Hepatocyte (in vitro differentiated cells): Measurements from ENCODE around the gene RPS6KL1. TPM values are rescaled to one million over a fixed set of nuclear protein-coding genes. Genes with fewer than 3 reads are reported as not detected.
A peak's percentile ranks its signal among the peaks of the same experiment; 100 is the strongest.

Experiments used
- DNase-seq: peaks from one replicate; pipeline ENCODE4 v3.0.0-alpha.2; 2016; ENCODE audit warnings: low spot score
- H2AFZ ChIP-seq: fragments of 200-600 bp; sonication (generic); 2 replicates; pipeline ENCODE4 v1.6.0; 2016; ENCODE audit warnings: antibody characterized with exemption, mild to moderate bottlenecking
- H3K27ac ChIP-seq: fragments of 200-600 bp; sonication (generic); 2 replicates; pipeline ENCODE4 v1.5.1; 2016; ENCODE audit warnings: mild to moderate bottlenecking
- H3K27me3 ChIP-seq: fragments of 200-600 bp; sonication (generic); 2 replicates; pipeline ENCODE4 v1.6.1; 2016
- H3K36me3 ChIP-seq: fragments of 200-600 bp; sonication (generic); replicated peaks from 2 replicates; pipeline ENCODE4 v1.5.1; 2016; ENCODE audit warnings: low read depth; ENCODE audit not compliant: insufficient read depth
- H3K4me1 ChIP-seq: fragments of 200-600 bp; sonication (generic); 2 replicates; pipeline ENCODE4 v1.5.1; 2016; ENCODE audit warnings: mild to moderate bottlenecking, moderate library complexity; ENCODE audit not compliant: insufficient read depth
- H3K4me2 ChIP-seq: fragments of 200-600 bp; sonication (generic); 2 replicates; pipeline ENCODE4 v1.6.0; 2016
- H3K4me3 ChIP-seq: fragments of 200-600 bp; sonication (generic); 2 replicates; pipeline ENCODE4 v1.5.1; 2016; ENCODE audit warnings: mild to moderate bottlenecking
- H3K79me2 ChIP-seq: fragments of 200-600 bp; sonication (generic); 2 replicates; pipeline ENCODE4 v1.6.0; 2017; ENCODE audit warnings: mild to moderate bottlenecking
- H3K9me2 ChIP-seq: fragments of 200-600 bp; sonication (generic); replicated peaks from 2 replicates; pipeline ENCODE4 v1.6.0; 2017; ENCODE audit warnings: mild to moderate bottlenecking; ENCODE audit not compliant: insufficient read depth
- H3K9me3 ChIP-seq: fragments of 200-600 bp; sonication (generic); 2 replicates; pipeline ENCODE4 v1.5.1; 2016; ENCODE audit warnings: low read depth, mild to moderate bottlenecking
- H4K20me1 ChIP-seq: fragments of 200-600 bp; sonication (generic); 2 replicates; pipeline ENCODE4 v1.6.0; 2016; ENCODE audit warnings: mild to moderate bottlenecking; ENCODE audit not compliant: insufficient read depth, poor library complexity, severe bottlenecking
- EZH2 ChIP-seq: fragments of 200-600 bp; sonication (generic); IDR thresholded peaks from 2 replicates; pipeline ENCODE4 v1.6.1; 2016; ENCODE audit warnings: antibody characterized with exemption, mild to moderate bottlenecking, borderline replicate concordance
- EZH2phosphoT487 ChIP-seq: fragments of 200-600 bp; sonication (generic); IDR thresholded peaks from one replicate; pipeline ENCODE4 v1.6.1; 2018; ENCODE audit warnings: antibody characterized with exemption, mild to moderate bottlenecking, low read depth, moderate library complexity; ENCODE audit not compliant: unreplicated experiment, severe bottlenecking
- WGBS: methylation state at CpG from one replicate; pipeline ENCODE4 v1.1.6; 2016; ENCODE audit warnings: low lambda C conversion rate; ENCODE audit errors: missing lambda C conversion rate; 5-methylcytosine and 5-hydroxymethylcytosine counted together
- polyA plus RNA-seq: library from polyadenylated mRNA; unstranded; fragments of >200 nt; fragmentation: Nextera tagmentation; extraction: Ambion mirVana; gene quantifications from 2 replicates; pipeline ENCODE4 v1.2.1, GENCODE V29; 2016
- total RNA-seq: library from RNA; depleted of rRNA; stranded (reverse); fragments of >200 nt; gene quantifications from 2 replicates; pipeline ENCODE4 v1.2.3, GENCODE V29; 2014
- TF ChIP-seq, protein P1 (sequence below): fragments of 200-600 bp; sonication (generic); IDR thresholded peaks from 2 replicates; pipeline ENCODE4 v1.5.1; 2016; ENCODE audit warnings: antibody characterized with exemption, mild to moderate bottlenecking; ENCODE audit not compliant: poor library complexity

The RPS6KL1 gene
- total and polyA plus RNA-seq, 2 experiments from 2014 or later = 0.18 to 0.57 TPM

DNA sequence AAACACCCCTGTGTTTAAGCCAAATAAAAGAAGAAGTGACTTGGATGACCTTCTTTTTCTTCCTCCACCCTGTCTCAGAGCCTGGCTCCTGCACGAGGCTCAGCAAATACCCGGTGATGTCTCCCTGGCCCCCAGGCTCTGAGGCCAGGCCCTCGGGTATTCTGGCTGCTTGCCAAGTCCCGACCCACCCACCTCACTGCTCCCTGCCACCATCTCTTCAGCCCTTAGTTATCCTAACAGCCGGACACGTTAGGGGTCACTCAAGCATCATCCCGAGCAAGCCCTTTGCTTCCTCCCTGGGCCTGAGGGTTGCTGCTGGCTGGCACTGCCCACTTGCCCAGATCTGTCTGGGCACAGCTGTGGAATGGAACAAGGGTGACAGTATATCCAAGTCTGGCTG, 7.2 kb downstream of the RPS6KL1 start:
- H3K9me2 ChIP-seq = no peaks in the 10 kb centered on the region
- H3K4me3 ChIP-seq = no peak overlapping the region
- no peak overlapping the region for H3K4me2 ChIP-seq
- H2AFZ ChIP-seq = no peak overlapping the region
- DNase-seq = no peak
- TF ChIP-seq, protein P1, sequence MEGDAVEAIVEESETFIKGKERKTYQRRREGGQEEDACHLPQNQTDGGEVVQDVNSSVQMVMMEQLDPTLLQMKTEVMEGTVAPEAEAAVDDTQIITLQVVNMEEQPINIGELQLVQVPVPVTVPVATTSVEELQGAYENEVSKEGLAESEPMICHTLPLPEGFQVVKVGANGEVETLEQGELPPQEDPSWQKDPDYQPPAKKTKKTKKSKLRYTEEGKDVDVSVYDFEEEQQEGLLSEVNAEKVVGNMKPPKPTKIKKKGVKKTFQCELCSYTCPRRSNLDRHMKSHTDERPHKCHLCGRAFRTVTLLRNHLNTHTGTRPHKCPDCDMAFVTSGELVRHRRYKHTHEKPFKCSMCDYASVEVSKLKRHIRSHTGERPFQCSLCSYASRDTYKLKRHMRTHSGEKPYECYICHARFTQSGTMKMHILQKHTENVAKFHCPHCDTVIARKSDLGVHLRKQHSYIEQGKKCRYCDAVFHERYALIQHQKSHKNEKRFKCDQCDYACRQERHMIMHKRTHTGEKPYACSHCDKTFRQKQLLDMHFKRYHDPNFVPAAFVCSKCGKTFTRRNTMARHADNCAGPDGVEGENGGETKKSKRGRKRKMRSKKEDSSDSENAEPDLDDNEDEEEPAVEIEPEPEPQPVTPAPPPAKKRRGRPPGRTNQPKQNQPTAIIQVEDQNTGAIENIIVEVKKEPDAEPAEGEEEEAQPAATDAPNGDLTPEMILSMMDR = no peak
- TF ChIP-seq EZH2phosphoT487 = no peak
- no peak for TF ChIP-seq EZH2
- no peaks in the 10 kb centered on the region for H3K4me1 ChIP-seq
- H3K36me3 ChIP-seq = no peaks in the 10 kb centered on the region
- H3K27me3 ChIP-seq = no peaks in the 10 kb centered on the region
- no peaks in the 10 kb centered on the region for H4K20me1 ChIP-seq
- WGBS = 66% methylated on average over 7 of the region's 7 CpGs
- no peaks in the 10 kb centered on the region for H3K9me3 ChIP-seq
- no peaks in the 10 kb centered on the region for H3K79me2 ChIP-seq
- no peak overlapping the region for H3K27ac ChIP-seq

DNA sequence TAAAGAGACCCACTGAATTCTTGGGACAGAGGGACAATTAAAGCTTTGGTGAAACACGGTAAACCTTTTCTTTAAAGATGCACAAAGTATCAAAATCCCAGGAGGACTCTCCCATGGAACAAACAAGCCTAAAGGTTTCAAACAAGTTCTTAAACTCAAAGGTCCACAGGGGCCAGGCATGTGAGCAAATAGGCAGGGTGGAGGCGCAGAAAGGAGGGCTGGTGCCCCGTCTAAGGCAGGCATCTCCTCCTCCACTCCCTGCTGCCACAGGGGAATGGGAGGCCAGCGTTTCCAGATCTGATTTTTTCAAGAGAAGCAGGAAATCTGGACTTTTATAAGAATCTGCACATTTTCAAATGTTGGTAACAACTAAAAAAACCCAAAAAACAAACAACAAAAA, 7.6 kb downstream of the RPS6KL1 start:
- no peaks in the 10 kb centered on the region for H3K27me3 ChIP-seq
- no peak overlapping the region for H3K4me2 ChIP-seq
- no peaks in the 10 kb centered on the region for H4K20me1 ChIP-seq
- 80% methylated on average over 4 of the region's 4 CpGs for WGBS
- H3K9me2 ChIP-seq = no peaks in the 10 kb centered on the region
- no peak for TF ChIP-seq EZH2
- TF ChIP-seq, protein P1 = no peak
- TF ChIP-seq EZH2phosphoT487 = no peak
- no peaks in the 10 kb centered on the region for H3K79me2 ChIP-seq
- no peak overlapping the region for H3K4me3 ChIP-seq
- H3K4me1 ChIP-seq = no peaks in the 10 kb centered on the region
- no peak overlapping the region for H2AFZ ChIP-seq
- DNase-seq = no peak
- no peaks in the 10 kb centered on the region for H3K36me3 ChIP-seq
- no peaks in the 10 kb centered on the region for H3K9me3 ChIP-seq
- H3K27ac ChIP-seq = no peak overlapping the region

DNA sequence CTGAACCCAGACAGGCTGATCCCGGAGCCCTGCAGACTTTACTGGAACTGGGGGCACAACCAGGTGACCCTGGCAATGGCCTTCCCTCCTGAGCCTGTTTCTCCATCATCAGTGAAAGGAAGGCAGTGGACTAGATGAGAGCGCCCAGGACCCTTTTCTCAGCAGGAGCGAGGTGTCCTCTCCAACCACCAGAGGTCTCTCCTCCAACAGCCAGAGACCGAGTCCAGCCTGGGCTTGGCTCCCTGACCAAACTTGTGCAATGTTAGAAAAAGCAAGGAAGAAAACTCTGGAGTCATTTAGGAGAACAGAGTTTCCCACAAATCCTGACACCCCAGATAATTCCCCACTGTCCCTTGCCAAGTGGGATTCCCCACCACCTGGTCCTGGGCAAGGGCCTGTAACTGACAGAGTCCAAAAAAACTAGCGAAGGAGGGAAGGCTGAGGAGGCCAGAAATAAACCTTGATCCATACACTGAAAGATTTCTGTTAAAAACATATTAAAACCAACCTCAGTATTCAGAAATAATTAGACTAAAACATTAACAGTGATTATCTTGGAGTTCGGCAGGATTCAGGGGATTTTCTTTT, 9.0 kb downstream of the RPS6KL1 start:
- Histone ChIP-seq H3K4me2 (no peak overlapping the region), H3K4me1 (no peaks in the 10 kb centered on the region), H3K36me3 (no peaks in the 10 kb centered on the region), H3K9me2 (no peaks in the 10 kb centered on the region), H4K20me1 (no peaks in the 10 kb centered on the region), H3K9me3 (no peaks in the 10 kb centered on the region), H3K27me3 (no peaks in the 10 kb centered on the region), H2AFZ (no peak overlapping the region), H3K79me2 (no peaks in the 10 kb centered on the region), H3K4me3 (no peak overlapping the region), H3K27ac (no peak overlapping the region)
- peak; percentile 87 for DNase-seq
- no peak for TF ChIP-seq EZH2
- TF ChIP-seq, protein P1 = peak; percentile 85
- 58% methylated on average over 6 of the region's 6 CpGs for WGBS

DNA sequence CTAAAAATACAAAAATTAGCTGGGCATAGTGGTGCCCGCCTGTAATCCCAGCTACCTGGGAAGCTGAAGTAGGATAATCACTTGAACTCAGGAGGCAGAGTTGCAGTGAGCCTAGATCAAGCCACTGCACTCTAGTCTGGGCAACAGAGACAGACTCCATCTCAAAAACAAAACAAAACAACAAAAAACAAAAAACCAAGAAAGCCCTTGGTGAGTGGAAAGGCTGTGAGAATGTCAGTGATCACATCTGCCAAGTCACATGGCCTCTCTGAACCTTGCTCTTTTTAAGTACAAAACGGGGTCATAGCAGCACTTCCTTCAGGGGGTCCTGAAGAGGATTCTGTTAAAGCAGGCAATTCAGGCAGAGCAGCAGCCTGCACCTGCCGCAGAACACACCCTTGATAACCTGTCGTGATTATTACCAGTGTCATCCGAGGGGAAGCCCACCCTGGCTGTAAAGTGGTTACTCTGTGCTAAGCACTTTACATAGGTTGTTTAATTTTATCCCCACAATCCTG, 9.6 kb downstream of the RPS6KL1 start:
- WGBS = 70% methylated on average over 5 of the region's 5 CpGs
- no peak overlapping the region for H3K27ac ChIP-seq

More for the DNA sequence above, 9.6 kb downstream of the RPS6KL1 start:
- TF ChIP-seq EZH2phosphoT487 (no peak), EZH2 (no peak)
- TF ChIP-seq, protein P1 = no peak
- H3K9me2 ChIP-seq = no peaks in the 10 kb centered on the region
- H3K4me1 ChIP-seq = no peaks in the 10 kb centered on the region
- H2AFZ ChIP-seq = no peak overlapping the region
- H3K4me2 ChIP-seq = no peak overlapping the region
- H3K4me3 ChIP-seq = no peak overlapping the region
- no peak for DNase-seq
- no peaks in the 10 kb centered on the region for H3K27me3 ChIP-seq
- no peaks in the 10 kb centered on the region for H4K20me1 ChIP-seq
- H3K36me3 ChIP-seq = no peaks in the 10 kb centered on the region
- H3K79me2 ChIP-seq = no peaks in the 10 kb centered on the region
- no peaks in the 10 kb centered on the region for H3K9me3 ChIP-seq
